H1 (cell line): Measurements from ENCODE around the gene IL23A.

Experiments
- KDM4A ChIP-seq: IDR thresholded peaks from one replicate; pipeline ENCODE4 v1.7.1; 2012; ENCODE audit warnings: low read depth, mild to moderate bottlenecking, moderate library complexity, low read length, inconsistent platforms; ENCODE audit not compliant: severe bottlenecking
- RXRA ChIP-seq: IDR thresholded peaks from 2 replicates; pipeline ENCODE4 v1.6.1; 2011; ENCODE audit warnings: low read depth, mild to moderate bottlenecking, low read length, moderate library complexity; ENCODE audit not compliant: insufficient read depth
- SUZ12 ChIP-seq: fragments of 200-600 bp; sonication (generic); IDR thresholded peaks from 2 replicates; pipeline ENCODE4 v1.6.1; 2012; ENCODE audit warnings: mild to moderate bottlenecking, inconsistent platforms, low read length, moderate library complexity, mixed read lengths
- TF ChIP-seq, protein P1 (sequence below), 3 experiments: IDR thresholded peaks; 1 replicate in 2 of 3; 2 replicates in 1 of 3; pipeline versions ENCODE4 v1.5.1 to v1.6.1; 2011; ENCODE audit warnings: low read length in 3 of 3, mild to moderate bottlenecking in 3 of 3, inconsistent platforms in 2 of 3, low read depth in 1 of 3, moderate library complexity in 1 of 3; ENCODE audit not compliant: insufficient read depth in 1 of 3; ENCODE audit errors: control extremely low read depth in 1 of 3
- TF ChIP-seq, protein P2 (sequence below): IDR thresholded peaks from 2 replicates; pipeline ENCODE4 v1.6.1; 2012; ENCODE audit warnings: inconsistent platforms

DNA sequence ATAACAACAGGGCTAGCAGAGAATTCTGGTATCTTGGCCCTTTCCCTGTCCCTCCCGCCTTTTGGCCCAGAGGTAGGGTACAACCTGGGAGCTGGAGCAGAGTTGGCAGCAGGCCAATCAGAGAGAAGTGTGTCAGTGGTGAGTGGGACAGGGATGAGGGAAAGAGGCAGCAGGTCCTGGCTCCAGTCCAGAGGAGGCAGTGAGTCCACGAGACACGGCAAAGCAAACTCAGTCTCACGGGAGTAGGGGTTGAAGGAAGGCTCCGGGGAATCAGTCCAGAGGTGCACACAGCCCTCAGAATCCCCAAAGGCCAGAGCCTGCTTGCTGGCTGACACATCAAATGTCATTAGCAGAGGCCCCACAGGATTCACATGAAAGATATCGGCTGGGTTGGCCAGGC, 12.2 kb upstream of the IL23A start:
- TF ChIP-seq, protein P1, sequence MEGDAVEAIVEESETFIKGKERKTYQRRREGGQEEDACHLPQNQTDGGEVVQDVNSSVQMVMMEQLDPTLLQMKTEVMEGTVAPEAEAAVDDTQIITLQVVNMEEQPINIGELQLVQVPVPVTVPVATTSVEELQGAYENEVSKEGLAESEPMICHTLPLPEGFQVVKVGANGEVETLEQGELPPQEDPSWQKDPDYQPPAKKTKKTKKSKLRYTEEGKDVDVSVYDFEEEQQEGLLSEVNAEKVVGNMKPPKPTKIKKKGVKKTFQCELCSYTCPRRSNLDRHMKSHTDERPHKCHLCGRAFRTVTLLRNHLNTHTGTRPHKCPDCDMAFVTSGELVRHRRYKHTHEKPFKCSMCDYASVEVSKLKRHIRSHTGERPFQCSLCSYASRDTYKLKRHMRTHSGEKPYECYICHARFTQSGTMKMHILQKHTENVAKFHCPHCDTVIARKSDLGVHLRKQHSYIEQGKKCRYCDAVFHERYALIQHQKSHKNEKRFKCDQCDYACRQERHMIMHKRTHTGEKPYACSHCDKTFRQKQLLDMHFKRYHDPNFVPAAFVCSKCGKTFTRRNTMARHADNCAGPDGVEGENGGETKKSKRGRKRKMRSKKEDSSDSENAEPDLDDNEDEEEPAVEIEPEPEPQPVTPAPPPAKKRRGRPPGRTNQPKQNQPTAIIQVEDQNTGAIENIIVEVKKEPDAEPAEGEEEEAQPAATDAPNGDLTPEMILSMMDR (IDR thresholded peaks at IDR 0.05; ENCODE audit: control extremely low read depth in 1 of 3, insufficient read depth in 1 of 3, low read depth in 1 of 3, low read length in 3 of 3), result no peak
- TF ChIP-seq SUZ12, result no peak
- TF ChIP-seq, protein P2, sequence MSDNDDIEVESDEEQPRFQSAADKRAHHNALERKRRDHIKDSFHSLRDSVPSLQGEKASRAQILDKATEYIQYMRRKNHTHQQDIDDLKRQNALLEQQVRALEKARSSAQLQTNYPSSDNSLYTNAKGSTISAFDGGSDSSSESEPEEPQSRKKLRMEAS, result no peak
- TF ChIP-seq RXRA, result no peak
- TF ChIP-seq KDM4A, result no peak
